AG04449 (cell line): ENCODE data around the gene RNU6-7.

Source experiments
- CTCF ChIA-PET: fragments of 350-600 bp; formaldehyde crosslinking; extraction: SDS; loops from one replicate; lab custom pipeline; 2021; ENCODE audit warnings: antibody characterized with exemption; lab: Yijun Ruan, JAX
- POLR2A ChIA-PET: fragments of 400-600, 350-600 bp; formaldehyde crosslinking; extraction: SDS; loops from one replicate; lab custom pipeline; 2020; ENCODE audit warnings: antibody characterized with exemption, inconsistent platforms; lab: Yijun Ruan, JAX
- DNase-seq: peaks from one replicate; pipeline ENCODE4 v3.0.0-alpha.2; 2010; ENCODE audit warnings: low read depth, low spot score
- H3K4me3 ChIP-seq: 2 replicates; pipeline ENCODE4 v1.5.1; 2011; ENCODE audit warnings: low read depth, mild to moderate bottlenecking, control low read depth, low read length
- TF ChIP-seq, protein P1 (sequence below): IDR thresholded peaks from one replicate; pipeline ENCODE4 v1.5.1; 2011; ENCODE audit warnings: mild to moderate bottlenecking, moderate library complexity, low read length, control low read depth, inconsistent platforms; ENCODE audit not compliant: insufficient read depth; ENCODE audit errors: missing control alignments

Gene RNU6-7

DNA sequence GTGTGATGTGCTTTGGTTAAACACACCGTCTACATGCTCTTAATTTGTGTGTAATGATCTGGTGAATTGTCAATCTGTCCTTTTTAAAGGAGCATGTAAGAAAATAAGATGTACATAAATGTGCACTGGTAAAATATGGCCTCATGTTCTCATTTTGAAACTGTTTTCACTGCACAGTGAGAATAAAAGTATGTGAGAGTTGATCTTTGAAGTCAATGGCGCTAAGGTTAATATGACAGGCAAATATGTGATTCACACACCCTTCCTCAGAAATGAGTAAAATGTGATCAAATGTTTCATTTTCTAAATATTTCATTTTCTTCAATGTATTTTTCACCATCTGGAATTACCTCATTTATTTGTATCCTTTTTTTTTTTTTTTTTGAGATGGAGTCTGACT is 8.3 kb upstream of the RNU6-7 start:
- CTCF ChIA-PET = interaction anchor here (0.9 kb wide), 1 partner anchor 120 kb away, joined by 3 read pairs; no protein-coding TSS in a partner anchor
- POLR2A ChIA-PET = no interaction called here
- H3K4me3 ChIP-seq = no peak overlapping the region
- DNase-seq = no peak
- TF ChIP-seq, protein P1, sequence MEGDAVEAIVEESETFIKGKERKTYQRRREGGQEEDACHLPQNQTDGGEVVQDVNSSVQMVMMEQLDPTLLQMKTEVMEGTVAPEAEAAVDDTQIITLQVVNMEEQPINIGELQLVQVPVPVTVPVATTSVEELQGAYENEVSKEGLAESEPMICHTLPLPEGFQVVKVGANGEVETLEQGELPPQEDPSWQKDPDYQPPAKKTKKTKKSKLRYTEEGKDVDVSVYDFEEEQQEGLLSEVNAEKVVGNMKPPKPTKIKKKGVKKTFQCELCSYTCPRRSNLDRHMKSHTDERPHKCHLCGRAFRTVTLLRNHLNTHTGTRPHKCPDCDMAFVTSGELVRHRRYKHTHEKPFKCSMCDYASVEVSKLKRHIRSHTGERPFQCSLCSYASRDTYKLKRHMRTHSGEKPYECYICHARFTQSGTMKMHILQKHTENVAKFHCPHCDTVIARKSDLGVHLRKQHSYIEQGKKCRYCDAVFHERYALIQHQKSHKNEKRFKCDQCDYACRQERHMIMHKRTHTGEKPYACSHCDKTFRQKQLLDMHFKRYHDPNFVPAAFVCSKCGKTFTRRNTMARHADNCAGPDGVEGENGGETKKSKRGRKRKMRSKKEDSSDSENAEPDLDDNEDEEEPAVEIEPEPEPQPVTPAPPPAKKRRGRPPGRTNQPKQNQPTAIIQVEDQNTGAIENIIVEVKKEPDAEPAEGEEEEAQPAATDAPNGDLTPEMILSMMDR = no peak

DNA sequence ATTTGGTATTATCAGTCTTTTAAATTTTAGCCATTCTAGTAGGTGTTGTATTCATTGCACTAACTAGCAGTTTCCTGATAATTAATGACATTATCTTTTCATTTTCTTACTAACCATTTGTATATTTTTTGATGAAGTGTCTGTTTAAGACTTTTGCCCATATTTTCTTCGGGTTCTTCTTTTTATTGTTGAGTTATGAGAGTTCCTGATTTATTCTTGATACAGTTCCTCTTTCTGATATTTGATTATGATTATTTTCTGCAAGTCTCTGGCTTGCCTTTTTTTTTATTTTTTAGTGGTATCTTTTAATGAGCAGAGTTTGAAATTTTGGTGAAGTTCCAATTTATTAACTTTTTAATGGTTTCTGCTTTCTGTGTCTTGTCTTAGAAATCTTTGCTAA is 6.2 kb upstream of the RNU6-7 start:
- ChIA-PET POLR2A (no interaction called here), CTCF (no interaction called here)
- no peak overlapping the region for H3K4me3 ChIP-seq
- TF ChIP-seq, protein P1 = no peak
- no peak for DNase-seq

DNA sequence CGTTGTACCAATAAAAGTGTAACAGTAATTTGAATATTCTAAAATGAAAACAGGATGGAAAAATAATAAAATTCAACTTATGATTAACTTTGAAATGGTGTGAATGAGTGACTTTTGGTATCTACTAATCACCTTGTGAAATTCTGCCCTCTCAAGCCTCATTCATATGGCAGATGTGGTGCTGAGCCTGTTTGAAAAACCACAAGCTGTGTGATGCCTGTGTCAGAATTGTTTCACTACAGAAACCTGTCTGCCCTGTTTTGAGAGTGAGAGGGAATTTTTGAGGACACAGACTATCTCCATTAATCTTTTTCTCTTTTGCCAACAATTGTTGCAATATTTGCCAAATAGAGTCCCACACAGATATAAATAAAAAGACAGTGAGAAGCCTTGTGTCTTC is 3.9 kb upstream of the RNU6-7 start:
- CTCF ChIA-PET = no interaction called here

DNA sequence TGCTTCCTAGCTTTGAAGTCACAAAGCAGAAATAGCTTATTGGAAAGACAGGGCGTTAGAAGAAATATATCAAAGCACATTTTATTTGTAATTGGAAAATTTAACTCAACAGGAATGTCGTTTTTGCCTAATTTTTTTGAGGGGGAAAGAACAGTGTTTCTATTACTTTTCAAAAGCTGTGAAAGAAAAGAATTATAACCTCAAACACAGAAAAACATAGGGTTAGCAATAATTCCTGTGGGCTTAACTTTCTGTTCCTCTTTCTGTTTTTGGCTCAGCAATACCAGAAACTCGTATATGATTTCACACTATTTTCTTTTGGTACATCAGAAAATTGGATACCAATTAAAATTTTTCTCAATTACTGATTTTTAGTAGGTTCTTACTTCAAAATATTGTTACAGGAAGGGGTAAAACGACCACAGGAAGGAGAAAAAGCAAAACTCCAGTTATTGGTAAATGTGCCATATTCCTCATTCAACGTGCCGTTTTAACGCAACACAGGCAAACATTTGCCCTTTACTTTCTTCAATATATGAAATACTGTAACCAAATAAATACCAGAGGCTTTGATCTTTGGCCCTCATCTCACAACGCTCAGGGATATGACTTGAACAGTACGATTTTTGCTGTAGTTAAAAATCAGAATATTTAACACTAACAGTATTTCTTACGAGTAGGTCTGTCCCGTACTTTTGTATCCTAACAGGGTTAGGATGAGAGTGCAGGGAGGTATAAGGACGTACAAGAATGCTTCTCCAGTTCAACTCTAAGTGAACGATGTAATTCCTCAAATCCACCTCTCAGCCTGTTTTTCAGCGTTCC is 1.3 kb upstream of the RNU6-7 start:
- ChIA-PET POLR2A (no interaction called here), CTCF (interaction anchor here (1.8 kb wide), 1 partner anchor 52 kb away, joined by 5 read pairs; no protein-coding TSS in a partner anchor)
- DNase-seq = no peak
- TF ChIP-seq, protein P1 = no peak
- peak overlapping the region; percentile 64 for H3K4me3 ChIP-seq

More for the DNA sequence above, 3.9 kb upstream of the RNU6-7 start:
- POLR2A ChIA-PET = no interaction called here
- H3K4me3 ChIP-seq = no peak overlapping the region
- TF ChIP-seq, protein P1 = no peak
- no peak for DNase-seq

DNA sequence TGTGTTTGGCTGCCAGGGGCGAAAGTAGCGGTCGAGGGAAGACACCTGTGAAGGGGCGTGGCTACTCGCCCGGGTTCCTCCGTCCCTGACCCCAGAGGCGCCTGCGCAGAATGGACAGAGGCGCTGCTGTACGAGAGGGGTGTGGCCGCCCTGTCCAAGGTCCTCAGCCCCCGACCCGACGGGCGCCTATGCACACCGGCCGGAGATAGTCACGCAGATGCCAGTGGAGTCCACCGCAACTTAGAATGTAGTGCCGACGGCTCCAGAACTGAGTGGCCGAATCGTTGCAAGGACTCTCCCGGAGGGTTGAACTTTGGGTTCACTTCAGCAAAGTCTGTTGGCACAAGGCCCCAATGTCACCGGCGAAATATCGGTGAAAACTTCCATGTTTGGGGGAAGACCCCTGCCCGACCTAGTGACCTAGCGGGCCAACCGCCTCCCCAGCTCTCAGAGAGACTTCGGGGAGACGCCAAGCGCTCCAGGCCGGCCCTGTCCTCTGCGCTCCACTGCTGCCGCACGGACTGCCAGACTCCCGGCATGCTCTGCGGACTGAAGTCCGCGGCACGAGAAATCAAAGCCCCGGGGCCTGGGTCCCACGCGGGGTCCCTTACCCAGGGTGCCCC is 541 bp upstream of the RNU6-7 start:
- no peak for DNase-seq
- H3K4me3 ChIP-seq = peak overlapping the region; percentile 64
- CTCF ChIA-PET = no interaction called here
- POLR2A ChIA-PET = interaction anchor here (1.6 kb wide), 1 partner anchor 125 kb away, joined by 3 read pairs; no protein-coding TSS in a partner anchor
- TF ChIP-seq, protein P1 = no peak

DNA sequence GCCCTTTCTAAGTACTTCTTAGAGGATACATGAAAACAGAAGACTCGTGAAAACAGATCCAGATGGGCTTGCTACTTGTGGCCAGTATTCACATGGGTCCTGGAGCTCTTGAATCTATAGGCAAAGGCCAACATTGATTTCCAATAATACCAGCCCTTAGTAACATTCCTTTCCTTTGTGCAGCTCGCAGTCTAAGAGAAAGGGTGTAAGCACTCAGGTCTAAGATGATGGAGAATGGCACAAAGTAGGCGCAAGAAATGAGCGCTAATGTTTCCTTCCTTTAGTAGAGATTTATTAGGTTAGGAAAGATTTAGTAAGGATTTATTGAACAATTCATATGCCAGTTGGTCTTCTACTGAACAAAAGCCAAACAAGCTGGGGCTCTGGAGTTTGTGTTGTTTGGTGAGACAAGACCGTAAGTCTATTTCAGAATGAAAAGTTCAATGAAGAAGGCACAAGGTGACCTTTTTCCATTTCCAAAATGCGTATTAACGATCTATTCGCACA is 699 bp downstream of the RNU6-7 start:
- DNase-seq = no peak
- ChIA-PET CTCF (interaction anchor here (1.8 kb wide), 1 partner anchor 48 kb away, joined by 6 read pairs; no protein-coding TSS in a partner anchor), POLR2A (interaction anchor here (1.6 kb wide), 1 partner anchor 126 kb away, joined by 3 read pairs; no protein-coding TSS in a partner anchor)
- TF ChIP-seq, protein P1 = no peak
- H3K4me3 ChIP-seq = peak overlapping the region; percentile 72
